Measurements from ENCODE around the gene KIR3DL3. TPM values are rescaled to one million over a fixed set of nuclear protein-coding genes. Genes with fewer than 3 reads are reported as not detected.

KIR3DL3 gene
- total RNA-seq, 1 experiment from 2014 or later: not detected

GRCh38 chr19:54725321-54725720 is 1.1 kb downstream of the KIR3DL3 start:
- DNase-seq (ENCODE audit: low spot score): no peak
- CTCF ChIA-PET: no interaction called here

GRCh38 chr19:54727562-54727961 is 3.3 kb downstream of the KIR3DL3 start:
- Histone ChIP-seq H3K36me3 (ENCODE audit: insufficient read depth, low read length, poor library complexity, severe bottlenecking) (no peaks in the 10 kb centered on the region), H3K9me3 (ENCODE audit: low read depth, low read length, poor library complexity, severe bottlenecking) (no peaks in the 10 kb centered on the region), H3K4me3 (ENCODE audit: low read depth, low read length, poor library complexity, severe bottlenecking) (no peak overlapping the region), H3K27me3 (replicated peaks; ENCODE audit: insufficient read depth, low read depth, low read length, poor library complexity) (peaks cover 22% of the 10 kb centered on the region), H3K27ac (ENCODE audit: low read depth, low read length, poor library complexity, severe bottlenecking) (no peak overlapping the region), H3K4me1 (ENCODE audit: insufficient read depth, low read length, poor library complexity, severe bottlenecking) (no peaks in the 10 kb centered on the region)
- TF ChIP-seq EZH2 (IDR thresholded peaks at IDR 0.05; ENCODE audit: borderline replicate concordance, low read depth, low read length, poor library complexity, severe bottlenecking) (no peak), CTCF (conservative IDR thresholded peaks at IDR 0.05; ENCODE audit: low read depth, low read length) (no peak)
- DNase-seq (ENCODE audit: low spot score): no peak
- no TSS peak for BruUV-seq (replicated peaks)
- POLR2A ChIA-PET (ENCODE audit: low non-redundant PET): no interaction called here
- CTCF ChIA-PET: no interaction called here
- intact Hi-C loops (cut with micrococcal nuclease; ENCODE audit: unreplicated experiment): no loop called here

More at GRCh38 chr19:54725321-54725720, 1.1 kb downstream of the KIR3DL3 start:
- peaks cover 19% of the 10 kb centered on the region for H3K9me3 ChIP-seq (ENCODE audit: low read depth, low read length, poor library complexity, severe bottlenecking)
- no peaks in the 10 kb centered on the region for H3K4me1 ChIP-seq (ENCODE audit: insufficient read depth, low read length, poor library complexity, severe bottlenecking)
- H3K36me3 ChIP-seq (ENCODE audit: insufficient read depth, low read length, poor library complexity, severe bottlenecking): no peaks in the 10 kb centered on the region
- no TSS peak for BruUV-seq (replicated peaks)
- no peak overlapping the region for H3K27ac ChIP-seq (ENCODE audit: low read depth, low read length, poor library complexity, severe bottlenecking)
- TF ChIP-seq EZH2 (IDR thresholded peaks at IDR 0.05; ENCODE audit: borderline replicate concordance, low read depth, low read length, poor library complexity, severe bottlenecking) (no peak), CTCF (conservative IDR thresholded peaks at IDR 0.05; ENCODE audit: low read depth, low read length) (no peak)
- H3K4me3 ChIP-seq (ENCODE audit: low read depth, low read length, poor library complexity, severe bottlenecking): no peak overlapping the region
- intact Hi-C loops (cut with micrococcal nuclease; ENCODE audit: unreplicated experiment): no loop called here
- POLR2A ChIA-PET (ENCODE audit: low non-redundant PET): no interaction called here
- peaks cover 9% of the 10 kb centered on the region for H3K27me3 ChIP-seq (replicated peaks; ENCODE audit: insufficient read depth, low read depth, low read length, poor library complexity)

GRCh38 chr19:54728167-54728566 is 3.9 kb downstream of the KIR3DL3 start:
- POLR2A ChIA-PET (ENCODE audit: low non-redundant PET): no interaction called here
- BruUV-seq (replicated peaks): no TSS peak

More at GRCh38 chr19:54728167-54728566, 3.9 kb downstream of the KIR3DL3 start:
- no peak for DNase-seq (ENCODE audit: low spot score)
- Histone ChIP-seq H3K4me1 (ENCODE audit: insufficient read depth, low read length, poor library complexity, severe bottlenecking) (no peaks in the 10 kb centered on the region), H3K36me3 (ENCODE audit: insufficient read depth, low read length, poor library complexity, severe bottlenecking) (no peaks in the 10 kb centered on the region), H3K4me3 (ENCODE audit: low read depth, low read length, poor library complexity, severe bottlenecking) (no peak overlapping the region), H3K27me3 (replicated peaks; ENCODE audit: insufficient read depth, low read depth, low read length, poor library complexity) (peaks cover 28% of the 10 kb centered on the region), H3K27ac (ENCODE audit: low read depth, low read length, poor library complexity, severe bottlenecking) (no peak overlapping the region), H3K9me3 (ENCODE audit: low read depth, low read length, poor library complexity, severe bottlenecking) (no peaks in the 10 kb centered on the region)
- no peak for TF ChIP-seq EZH2 (IDR thresholded peaks at IDR 0.05; ENCODE audit: borderline replicate concordance, low read depth, low read length, poor library complexity, severe bottlenecking)
- TF ChIP-seq CTCF (conservative IDR thresholded peaks at IDR 0.05; ENCODE audit: low read depth, low read length): no peak
- intact Hi-C loops (cut with micrococcal nuclease; ENCODE audit: unreplicated experiment): no loop called here
- CTCF ChIA-PET: no interaction called here

Data from A673 (cell line).